ENCODE measurements around the gene RAP1GAP2.
A peak's percentile ranks its signal among the peaks of the same experiment; 100 is the strongest.

RAP1GAP2 gene

DNA sequence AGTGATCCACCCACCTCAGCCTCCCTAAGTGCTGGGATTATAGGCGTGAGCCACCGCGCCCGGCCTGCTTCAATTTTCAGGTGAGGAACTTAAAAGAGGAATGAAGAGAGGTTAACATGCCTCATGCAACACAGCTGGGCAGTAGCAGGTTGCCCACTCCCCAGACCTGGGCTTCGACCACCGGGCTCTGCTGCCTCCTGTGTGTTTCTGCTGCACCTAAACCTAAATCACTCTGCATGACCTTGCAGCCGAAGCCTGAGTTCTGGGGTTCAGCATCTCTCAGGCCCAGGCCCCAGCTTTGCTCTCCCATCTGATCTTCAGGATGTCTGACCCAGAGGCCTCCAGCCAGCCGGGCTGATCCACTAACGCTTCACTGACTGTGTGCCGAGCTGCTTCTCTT lies 154.6 kb downstream of the RAP1GAP2 start:
- FAIRE-seq, result no peak

- no peak for FAIRE-seq
Measured at GRCh38 chr17:2952174-2952845, 156.1 kb downstream of the RAP1GAP2 start.

DNA sequence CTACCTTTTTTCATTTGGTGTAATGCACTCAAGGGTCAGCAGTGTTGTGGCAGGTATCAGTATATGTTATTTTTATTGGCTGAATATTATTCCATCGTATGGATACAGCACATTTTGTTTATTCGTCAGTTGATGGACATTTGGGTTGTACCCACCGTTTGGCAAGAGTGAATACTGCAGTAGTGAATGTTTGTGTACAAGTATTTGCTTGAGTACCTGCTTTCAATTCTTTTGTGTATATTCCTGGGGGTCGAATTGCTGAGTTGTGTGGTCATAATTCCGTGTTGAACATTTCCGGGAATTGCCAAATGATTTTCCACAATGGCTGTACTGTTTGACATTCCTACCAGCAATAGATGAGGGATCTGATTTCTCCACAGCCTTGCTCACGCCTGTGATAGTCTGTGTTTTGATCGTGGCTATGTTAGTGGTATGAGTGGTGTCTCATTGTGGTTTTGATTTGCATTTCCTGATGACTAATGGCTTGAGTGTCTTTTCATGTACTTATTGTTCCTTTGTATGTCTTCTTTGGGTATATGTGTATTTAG lies 158.7 kb downstream of the RAP1GAP2 start:
- FAIRE-seq, result peak; percentile 93

GRCh38 chr17:2955931-2956582 lies 159.8 kb downstream of the RAP1GAP2 start:
- no peak for FAIRE-seq

GRCh38 chr17:2957631-2958286 lies 161.5 kb downstream of the RAP1GAP2 start:
- FAIRE-seq, result no peak

DNA sequence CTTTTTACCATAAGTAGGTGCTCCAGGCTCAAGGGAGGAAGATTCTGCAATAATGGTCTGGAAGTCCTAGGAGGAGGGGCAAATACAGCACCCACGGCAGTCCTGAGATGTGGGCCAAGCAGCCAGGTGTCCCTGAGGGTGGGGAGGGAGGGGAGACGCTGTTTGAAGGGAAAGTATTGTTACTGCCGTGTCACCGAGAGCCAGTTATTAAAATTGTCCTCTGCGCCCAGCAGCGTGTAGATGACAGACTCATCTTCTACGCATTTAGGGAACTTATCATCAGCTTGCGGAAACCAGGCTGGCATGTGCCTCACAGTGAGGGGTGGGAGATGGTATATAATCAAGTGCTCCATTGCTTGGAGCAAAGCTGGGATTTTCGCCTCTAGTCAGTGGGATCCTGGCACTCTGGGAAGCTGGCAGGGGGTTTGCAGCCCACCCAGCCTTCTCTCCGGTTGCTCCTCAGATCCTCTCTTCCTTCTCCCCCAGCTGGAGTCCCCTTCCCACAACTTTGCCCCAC lies 162.5 kb downstream of the RAP1GAP2 start:
- FAIRE-seq, result no peak

- no peak for FAIRE-seq
Measured at GRCh38 chr17:2959371-2960130, 163.3 kb downstream of the RAP1GAP2 start.

DNA sequence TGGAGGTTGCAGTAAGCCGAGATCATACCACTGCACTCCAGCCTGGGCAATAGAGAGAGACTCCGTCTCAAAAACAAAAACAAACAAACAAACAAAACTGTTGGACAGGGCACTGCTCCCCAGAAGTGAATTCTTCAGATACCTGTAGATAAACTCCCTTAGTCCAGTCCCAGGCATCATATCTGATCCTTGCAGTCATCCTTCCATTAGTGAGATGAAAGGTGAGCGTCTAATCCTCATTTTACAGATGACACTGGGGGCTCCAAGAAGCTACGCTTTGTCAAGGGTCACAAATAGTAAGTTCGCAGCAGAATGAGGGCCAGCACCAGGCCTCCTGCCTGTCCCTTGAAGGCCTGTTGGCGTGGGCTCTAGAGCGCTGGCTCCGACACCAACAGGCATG lies 165.2 kb downstream of the RAP1GAP2 start:
- no peak for FAIRE-seq

DNA sequence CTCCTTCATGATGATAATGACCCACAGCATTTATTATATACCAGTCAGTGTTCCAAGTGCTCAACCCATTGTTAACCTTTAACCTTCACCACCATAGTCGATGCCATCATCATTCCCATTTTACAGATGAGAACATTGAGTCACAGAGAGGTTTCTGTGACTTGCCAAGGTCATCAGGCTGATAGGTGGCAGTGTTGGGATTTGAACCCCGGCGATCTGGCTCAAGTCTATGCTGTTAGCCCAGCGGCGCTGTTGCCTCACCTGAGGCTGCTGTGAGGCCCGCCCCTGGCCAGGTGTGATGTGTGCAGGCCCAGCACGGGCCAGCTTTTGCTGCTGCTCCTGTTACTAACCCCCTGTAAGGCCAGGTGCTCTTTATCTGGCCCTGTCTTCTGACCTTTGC lies 166.0 kb downstream of the RAP1GAP2 start:
- FAIRE-seq, result no peak

DNA sequence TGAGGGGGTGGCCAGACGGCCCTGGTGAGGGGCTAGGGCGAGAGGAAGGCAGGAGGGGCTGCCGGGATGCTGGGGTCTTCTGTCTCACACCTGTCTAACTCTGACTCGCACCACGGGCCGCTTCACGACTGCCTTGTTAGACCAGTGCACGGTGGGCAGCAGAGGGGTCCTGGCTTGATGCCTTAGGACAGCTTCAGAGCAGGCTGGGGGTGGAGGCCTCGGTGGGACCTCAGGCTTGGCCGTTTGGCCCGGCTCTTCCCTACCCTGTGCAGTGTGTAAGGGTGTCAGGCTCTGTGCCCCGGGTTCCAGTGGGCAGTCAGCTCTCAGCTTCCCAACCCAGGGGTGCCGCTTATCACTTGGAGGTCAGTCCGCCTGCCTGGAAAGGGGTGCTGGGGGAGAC lies 166.5 kb downstream of the RAP1GAP2 start:
- FAIRE-seq, result no peak

DNA sequence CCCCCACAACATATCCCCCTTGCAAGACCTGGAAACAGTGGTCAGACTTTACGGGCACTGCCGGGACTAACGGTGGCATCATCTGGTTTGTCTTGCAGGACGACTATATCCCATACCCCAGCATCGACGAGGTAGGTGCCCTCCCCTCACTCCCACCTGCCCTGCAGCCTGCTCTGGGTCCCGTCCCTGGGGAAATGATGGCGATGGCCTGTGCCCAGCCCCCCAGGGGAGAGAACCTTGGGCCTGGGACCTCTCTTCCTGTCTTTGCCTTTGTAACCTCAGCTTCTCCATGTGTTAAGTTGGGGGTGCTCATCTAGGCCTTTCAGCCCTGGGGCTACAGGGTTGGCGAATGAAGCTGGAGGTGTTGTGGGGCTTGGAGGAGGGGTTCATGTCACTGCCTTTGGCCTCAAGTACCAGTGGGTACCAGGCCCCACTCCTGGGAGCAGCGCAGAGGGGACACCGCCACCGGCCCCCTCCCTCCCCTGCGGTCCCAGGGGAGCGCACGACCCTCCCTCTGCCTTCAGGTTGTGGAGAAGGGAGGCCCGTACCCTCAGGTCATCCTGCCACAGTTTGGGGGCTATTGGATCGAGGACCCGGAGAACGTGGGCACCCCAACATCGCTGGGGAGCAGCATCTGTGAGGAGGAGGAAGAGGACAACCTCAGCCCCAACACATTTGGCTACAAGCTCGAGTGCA lies 167.2 kb downstream of the RAP1GAP2 start:
- FAIRE-seq, result no peak

- FAIRE-seq, result no peak
Measured at GRCh38 chr17:2964028-2964356, 167.8 kb downstream of the RAP1GAP2 start.

DNA sequence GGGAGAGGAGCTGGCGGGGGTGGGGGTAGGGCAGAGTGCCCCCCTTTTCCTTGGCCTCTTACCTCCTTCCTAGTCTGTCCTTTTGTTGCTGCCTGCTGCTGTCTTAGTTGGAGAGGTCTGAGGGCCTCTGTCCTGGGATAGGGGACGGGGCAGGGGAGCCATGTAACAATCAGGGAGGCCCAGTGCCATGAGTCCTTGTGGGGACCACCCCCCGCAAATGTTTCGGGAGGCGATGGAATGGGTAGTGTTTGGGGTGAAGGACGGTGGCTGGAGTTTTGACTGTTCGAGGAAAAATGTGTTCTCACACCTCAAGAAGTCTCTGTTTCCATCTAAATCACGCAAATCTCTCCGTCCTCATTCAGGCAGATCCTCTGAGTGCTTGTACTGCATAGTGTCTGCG lies 168.1 kb downstream of the RAP1GAP2 start:
- FAIRE-seq, result no peak

- no peak for FAIRE-seq
Measured at GRCh38 chr17:2964831-2965230, 168.6 kb downstream of the RAP1GAP2 start.

GRCh38 chr17:2965621-2966595 lies 169.7 kb downstream of the RAP1GAP2 start:
- peak; percentile 45 for FAIRE-seq

DNA sequence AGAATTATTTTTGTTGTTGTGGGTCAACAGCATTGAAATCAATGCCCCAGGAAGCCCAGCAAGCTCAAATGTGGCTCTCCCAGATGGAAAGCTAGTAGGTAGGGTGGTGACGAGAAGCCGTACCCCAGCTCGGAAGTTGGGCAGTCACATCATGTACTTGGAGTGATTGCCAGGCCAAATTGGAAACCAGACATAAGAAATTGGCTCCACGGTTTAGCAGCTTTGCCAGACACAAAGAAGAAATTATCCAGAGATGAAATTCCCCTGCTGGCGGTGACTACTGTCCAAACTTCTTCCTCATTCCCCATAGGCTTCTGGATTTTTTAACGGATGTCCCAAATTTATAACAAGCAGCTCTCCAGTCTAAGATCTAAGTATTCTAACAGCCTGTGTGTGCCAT lies 171.3 kb downstream of the RAP1GAP2 start:
- FAIRE-seq, result no peak

DNA sequence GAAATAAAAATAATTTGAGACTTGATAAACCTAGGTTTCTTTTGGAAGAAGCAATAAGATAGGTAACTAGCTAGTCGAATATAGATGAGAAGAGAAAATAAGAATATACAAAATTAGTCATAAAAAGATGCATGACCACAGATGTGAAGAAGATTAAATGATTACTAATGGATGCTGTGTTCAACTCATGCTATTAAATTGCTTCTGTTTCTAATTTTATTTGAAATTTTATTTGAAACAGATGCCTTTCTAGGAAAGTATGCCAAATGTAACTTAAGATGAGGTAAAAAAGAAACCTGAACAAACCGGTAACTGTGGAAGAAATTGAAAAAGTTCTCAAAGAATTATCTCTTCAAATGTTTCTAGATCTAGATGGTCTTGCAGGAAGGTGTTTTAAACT lies 175.6 kb downstream of the RAP1GAP2 start:
- no peak for FAIRE-seq

DNA sequence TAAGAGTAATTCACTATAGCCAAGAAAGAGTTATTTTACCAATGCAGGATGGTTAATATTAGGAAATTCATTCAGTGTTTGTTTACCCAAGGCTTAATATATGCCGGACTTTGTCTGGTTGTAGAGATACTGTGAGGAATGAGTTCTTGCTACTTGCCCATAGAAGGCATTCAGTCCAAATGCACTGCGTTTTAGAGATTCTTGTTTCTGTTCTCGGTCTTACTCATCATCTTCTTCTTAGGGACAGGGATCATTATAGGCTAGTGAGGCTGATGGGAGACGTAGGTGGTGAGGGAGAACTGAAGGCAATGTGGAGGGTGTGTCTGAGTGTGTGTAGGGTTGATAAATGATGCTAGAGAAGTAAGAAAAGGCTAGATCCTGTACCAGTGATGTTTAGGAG lies 176.5 kb downstream of the RAP1GAP2 start:
- FAIRE-seq, result no peak

GRCh38 chr17:2974347-2974746 lies 178.1 kb downstream of the RAP1GAP2 start:
- no peak for FAIRE-seq

- FAIRE-seq, result no peak
Measured at GRCh38 chr17:2975469-2975958, 179.3 kb downstream of the RAP1GAP2 start.

DNA sequence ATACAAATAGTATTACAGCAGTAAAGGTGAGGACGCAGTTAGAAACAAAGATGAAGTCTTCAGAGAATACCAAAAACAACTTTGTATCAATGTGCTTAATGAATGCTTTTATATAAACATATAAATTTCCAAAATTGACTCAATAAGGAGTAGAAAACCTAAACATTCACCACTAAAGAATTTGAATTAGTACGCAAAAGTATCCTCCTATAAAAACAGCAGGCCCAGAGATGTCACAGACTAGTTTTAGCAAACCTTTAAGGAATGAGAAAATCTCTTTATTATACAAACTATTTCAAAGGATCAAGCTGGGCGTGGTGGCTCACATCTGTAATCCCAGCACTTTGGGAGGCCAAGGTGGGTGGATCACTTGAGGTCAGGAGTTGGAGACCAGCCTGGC lies 180.9 kb downstream of the RAP1GAP2 start:
- no peak for FAIRE-seq

Measured in islet of Langerhans (tissue), 1 donor.